Thyroid gland (tissue), 4 donors: Measurements from ENCODE around the gene COPZ2. TPM values are rescaled to one million over a fixed set of nuclear protein-coding genes. Genes with fewer than 3 reads are reported as not detected.

Source experiments
- DNase-seq, 2 donors: peaks; one replicate each; pipeline ENCODE4 v3.0.0-alpha.2; 2019
- H3K27ac ChIP-seq, 3 donors: fragments of 200-600 bp; sonication (generic); 1 replicate in 2 of 3; 2 replicates in 1 of 3; pipeline ENCODE4 v1.5.1; 2016 to 2019; ENCODE audit warnings: mild to moderate bottlenecking in 1 of 3, moderate library complexity in 1 of 3
- H3K27me3 ChIP-seq: fragments of 200-600 bp; sonication (generic); one replicate; pipeline ENCODE4 v1.5.1; 2019
- H3K36me3 ChIP-seq, 2 donors: fragments of 200-600 bp; sonication (generic); one replicate each; pipeline ENCODE4 v1.5.1; 2016 to 2019
- H3K4me1 ChIP-seq, 2 donors: fragments of 200-600 bp; sonication (generic); one replicate each; pipeline ENCODE4 v1.5.1; 2017 to 2019
- H3K4me3 ChIP-seq, 3 donors: fragments of 200-600 bp; sonication (generic); replicated peaks in 1 of 3; 1 replicate in 2 of 3; 2 replicates in 1 of 3; pipeline ENCODE4 v1.5.1; 2016; ENCODE audit warnings: mild to moderate bottlenecking in 1 of 3
- H3K9me3 ChIP-seq: fragments of 200-600 bp; sonication (generic); one replicate; pipeline ENCODE4 v1.5.1; 2017
- CTCF ChIP-seq, 6 experiments: fragments of 200-600 bp in 3 of 6; fragments of 450-650 bp in 3 of 6; sonication (generic) in 3 of 6; IDR thresholded peaks; one replicate each; pipeline ENCODE4 v1.5.1; 2016 to 2019; ENCODE audit warnings: antibody characterized with exemption in 6 of 6, mild to moderate bottlenecking in 2 of 6, inconsistent platforms in 1 of 6, moderate library complexity in 1 of 6
- POLR2A ChIP-seq, 2 donors: fragments of 450-650 bp; IDR thresholded peaks; one replicate each; pipeline ENCODE4 v1.6.1; 2017; ENCODE audit warnings: antibody characterized with exemption in 2 of 2, mild to moderate bottlenecking in 2 of 2, moderate library complexity in 1 of 2
- WGBS, 2 donors: methylation state at CpG; one replicate each; pipeline ENCODE4 v1.1.5; 2017; 5-methylcytosine and 5-hydroxymethylcytosine counted together
- intact Hi-C: fragments of 100-400 bp; cut with DNase I; formaldehyde crosslinking; loops from one replicate; pipeline ENCODE4 v1.15.1; 2023
- total RNA-seq, 4 donors: library from RNA; depleted of rRNA; stranded (reverse); fragments of >200 nt; gene quantifications; one replicate each; pipeline ENCODE4 v1.2.3, GENCODE V29; 2016

COPZ2 gene
- total RNA-seq, 4 donors from 2014 or later = 19.3 to 55.8 (median 45.2) TPM

- H3K4me1 ChIP-seq = peaks cover 27 to 33% of the 10 kb centered on the region in 2 donors
- 1 to 2% methylated on average over 34 to 39 of the region's 56 CpGs for WGBS, 2 donors
- no peaks in the 10 kb centered on the region for H3K27me3 ChIP-seq
- peak overlapping the region; percentile 83 to 88 (median 86) for H3K27ac ChIP-seq
- no peaks in the 10 kb centered on the region for H3K9me3 ChIP-seq
- peak; percentile 100 for DNase-seq
- intact Hi-C loops = loop anchor here (2.0 to 5.0 kb wide), 2 partner anchors 47 to 106 kb away; no protein-coding TSS in a partner anchor
- TF ChIP-seq CTCF (IDR thresholded peaks at IDR 0.05) (peak; percentile 43 to 96 (median 84)), POLR2A (IDR thresholded peaks at IDR 0.05) (peak in 1 of 2 donors; percentile 80)
- H3K36me3 ChIP-seq = no peaks in the 10 kb centered on the region
- peak overlapping the region in 2 of 3 donors; percentile 37 to 39 for H3K4me3 ChIP-seq
These were observed 12.3 kb downstream of the COPZ2 start for GRCh38 chr17:48025040-48025903.

- TF ChIP-seq CTCF (IDR thresholded peaks at IDR 0.05) = peak in 1 of 6 experiments; percentile 3
- no peak for TF ChIP-seq POLR2A (IDR thresholded peaks at IDR 0.05)
- peak; percentile 62 to 66 for DNase-seq
- intact Hi-C loops = loop anchor here (2.0 to 5.0 kb wide), 2 partner anchors 48 to 106 kb away; no protein-coding TSS in a partner anchor
- Histone ChIP-seq H3K36me3 (no peaks in the 10 kb centered on the region), H3K9me3 (no peaks in the 10 kb centered on the region), H3K27me3 (no peaks in the 10 kb centered on the region), H3K4me1 (peaks cover 27 to 33% of the 10 kb centered on the region in 2 donors), H3K4me3 (peak overlapping the region; percentile 1 to 37 (median 18)), H3K27ac (peak overlapping the region; percentile 86 to 92 (median 88))
- 1% methylated on average over 31 to 41 of the region's 54 CpGs for WGBS, 2 donors
These were observed 13.2 kb downstream of the COPZ2 start for GRCh38 chr17:48024149-48025039.

GRCh38 chr17:48023400-48024148, 14.0 kb downstream of the COPZ2 start:
- H3K27ac ChIP-seq = peak overlapping the region; percentile 86 to 92 (median 88)
- TF ChIP-seq CTCF (IDR thresholded peaks at IDR 0.05) (peak in 5 of 6 experiments; percentile 12 to 45 (median 34)), POLR2A (IDR thresholded peaks at IDR 0.05) (peak in 1 of 2 donors; percentile 65)
- H3K4me3 ChIP-seq = peak overlapping the region in 1 of 3 donors; percentile 37
- H3K4me1 ChIP-seq = peaks cover 27 to 33% of the 10 kb centered on the region in 2 donors
- H3K27me3 ChIP-seq = no peaks in the 10 kb centered on the region
- intact Hi-C loops = loop anchor here (2.0 kb wide), 1 partner anchor 107 kb away; no protein-coding TSS in a partner anchor
- WGBS, 2 donors = 1 to 5% methylated on average over 15 to 42 of the region's 54 CpGs
- DNase-seq = peak; percentile 96 to 97
- H3K36me3 ChIP-seq = no peaks in the 10 kb centered on the region
- H3K9me3 ChIP-seq = no peaks in the 10 kb centered on the region

GRCh38 chr17:48022901-48023300, 14.7 kb downstream of the COPZ2 start:
- H3K9me3 ChIP-seq = no peaks in the 10 kb centered on the region
- H3K27ac ChIP-seq = peak overlapping the region in 1 of 3 donors; percentile 86
- no peak overlapping the region for H3K4me3 ChIP-seq
- no peak for DNase-seq
- TF ChIP-seq CTCF (IDR thresholded peaks at IDR 0.05) (no peak), POLR2A (IDR thresholded peaks at IDR 0.05) (no peak)
- H3K27me3 ChIP-seq = no peaks in the 10 kb centered on the region
- H3K4me1 ChIP-seq = peaks cover 27 to 33% of the 10 kb centered on the region in 2 donors
- WGBS, 2 donors = 77 to 81% methylated on average over 6 of the region's 6 CpGs
- intact Hi-C loops = no loop called here
- H3K36me3 ChIP-seq = no peaks in the 10 kb centered on the region
